K562 (cell line): Measurements from ENCODE around the gene NTN4.

Experiments used
- CHD2 ChIP-seq: IDR thresholded peaks from 2 replicates; pipeline ENCODE4 v1.6.1; 2011; ENCODE audit warnings: low read depth, low read length
- EZH2 ChIP-seq: IDR thresholded peaks from 2 replicates; pipeline ENCODE4 v1.6.1; 2012; ENCODE audit warnings: low read depth, mild to moderate bottlenecking, inconsistent platforms, low read length, borderline replicate concordance
- MYC ChIP-seq, 2 experiments: fragments of 250-450 bp in 1 of 2; sonication (Bioruptor Pico) in 1 of 2; IDR thresholded peaks; 2 replicates each; pipeline versions ENCODE4 v1.5.1 to v1.6.1; 2012 to 2021; ENCODE audit warnings: low read depth in 2 of 2, borderline replicate concordance in 1 of 2, improper control_type of control experiment in 1 of 2, low read length in 1 of 2, mild to moderate bottlenecking in 1 of 2, moderate library complexity in 1 of 2
- POLR2A ChIP-seq: fragments of 450-650 bp; conservative IDR thresholded peaks from 2 replicates; pipeline ENCODE4 v1.6.1; 2016
- ZNF232 ChIP-seq: sonication (generic); formaldehyde crosslinking; IDR thresholded peaks from 2 replicates; pipeline ENCODE4 v1.8.0; 2022; ENCODE audit warnings: mild to moderate bottlenecking, missing genetic modification reagents
- TF ChIP-seq, protein P1 (sequence below): sonication (generic); formaldehyde crosslinking; IDR thresholded peaks from 2 replicates; pipeline ENCODE4 v1.8.0; 2022; ENCODE audit warnings: mild to moderate bottlenecking, missing genetic modification reagents
- TF ChIP-seq, protein P2 (sequence below), 3 experiments: IDR thresholded peaks in 2 of 3; conservative IDR thresholded peaks in 1 of 3; 2 replicates each; pipeline ENCODE4 v1.5.1; 2011 to 2012; ENCODE audit warnings: low read length in 3 of 3, mild to moderate bottlenecking in 3 of 3, control low read depth in 2 of 3, improper control_type of control experiment in 1 of 3, inconsistent platforms in 1 of 3, low read depth in 1 of 3, mixed read lengths in 1 of 3, moderate library complexity in 1 of 3; ENCODE audit not compliant: insufficient read depth in 2 of 3
- TF ChIP-seq, protein P3 (sequence below): fragments of 250-450 bp; sonication (Bioruptor Pico); IDR thresholded peaks from 2 replicates; pipeline ENCODE4 v1.5.0; 2021

DNA sequence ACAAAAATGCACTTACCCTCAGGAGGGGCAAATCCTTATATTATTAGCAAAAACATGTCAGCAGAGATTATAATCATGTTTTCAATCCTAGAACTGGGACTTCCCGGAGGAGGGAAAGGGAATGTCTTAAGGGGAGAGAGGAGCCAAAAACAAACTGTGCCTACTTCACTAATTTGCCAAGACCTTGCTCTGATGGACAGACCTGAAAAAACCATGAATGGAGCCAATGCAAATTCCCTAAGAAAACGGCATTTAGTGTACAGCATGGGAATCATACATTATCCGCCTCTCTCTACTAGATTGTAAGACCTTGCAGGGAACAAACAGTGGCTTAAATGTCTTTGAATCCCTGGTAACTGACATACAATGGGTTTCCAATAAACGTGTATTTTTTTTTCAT is 70.4 kb downstream of the NTN4 start:
- no peak for TF ChIP-seq CHD2
- TF ChIP-seq EZH2: no peak
- TF ChIP-seq POLR2A: no peak
- TF ChIP-seq, protein P1, sequence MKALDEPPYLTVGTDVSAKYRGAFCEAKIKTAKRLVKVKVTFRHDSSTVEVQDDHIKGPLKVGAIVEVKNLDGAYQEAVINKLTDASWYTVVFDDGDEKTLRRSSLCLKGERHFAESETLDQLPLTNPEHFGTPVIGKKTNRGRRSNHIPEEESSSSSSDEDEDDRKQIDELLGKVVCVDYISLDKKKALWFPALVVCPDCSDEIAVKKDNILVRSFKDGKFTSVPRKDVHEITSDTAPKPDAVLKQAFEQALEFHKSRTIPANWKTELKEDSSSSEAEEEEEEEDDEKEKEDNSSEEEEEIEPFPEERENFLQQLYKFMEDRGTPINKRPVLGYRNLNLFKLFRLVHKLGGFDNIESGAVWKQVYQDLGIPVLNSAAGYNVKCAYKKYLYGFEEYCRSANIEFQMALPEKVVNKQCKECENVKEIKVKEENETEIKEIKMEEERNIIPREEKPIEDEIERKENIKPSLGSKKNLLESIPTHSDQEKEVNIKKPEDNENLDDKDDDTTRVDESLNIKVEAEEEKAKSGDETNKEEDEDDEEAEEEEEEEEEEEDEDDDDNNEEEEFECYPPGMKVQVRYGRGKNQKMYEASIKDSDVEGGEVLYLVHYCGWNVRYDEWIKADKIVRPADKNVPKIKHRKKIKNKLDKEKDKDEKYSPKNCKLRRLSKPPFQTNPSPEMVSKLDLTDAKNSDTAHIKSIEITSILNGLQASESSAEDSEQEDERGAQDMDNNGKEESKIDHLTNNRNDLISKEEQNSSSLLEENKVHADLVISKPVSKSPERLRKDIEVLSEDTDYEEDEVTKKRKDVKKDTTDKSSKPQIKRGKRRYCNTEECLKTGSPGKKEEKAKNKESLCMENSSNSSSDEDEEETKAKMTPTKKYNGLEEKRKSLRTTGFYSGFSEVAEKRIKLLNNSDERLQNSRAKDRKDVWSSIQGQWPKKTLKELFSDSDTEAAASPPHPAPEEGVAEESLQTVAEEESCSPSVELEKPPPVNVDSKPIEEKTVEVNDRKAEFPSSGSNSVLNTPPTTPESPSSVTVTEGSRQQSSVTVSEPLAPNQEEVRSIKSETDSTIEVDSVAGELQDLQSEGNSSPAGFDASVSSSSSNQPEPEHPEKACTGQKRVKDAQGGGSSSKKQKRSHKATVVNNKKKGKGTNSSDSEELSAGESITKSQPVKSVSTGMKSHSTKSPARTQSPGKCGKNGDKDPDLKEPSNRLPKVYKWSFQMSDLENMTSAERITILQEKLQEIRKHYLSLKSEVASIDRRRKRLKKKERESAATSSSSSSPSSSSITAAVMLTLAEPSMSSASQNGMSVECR: no peak
- TF ChIP-seq, protein P2, sequence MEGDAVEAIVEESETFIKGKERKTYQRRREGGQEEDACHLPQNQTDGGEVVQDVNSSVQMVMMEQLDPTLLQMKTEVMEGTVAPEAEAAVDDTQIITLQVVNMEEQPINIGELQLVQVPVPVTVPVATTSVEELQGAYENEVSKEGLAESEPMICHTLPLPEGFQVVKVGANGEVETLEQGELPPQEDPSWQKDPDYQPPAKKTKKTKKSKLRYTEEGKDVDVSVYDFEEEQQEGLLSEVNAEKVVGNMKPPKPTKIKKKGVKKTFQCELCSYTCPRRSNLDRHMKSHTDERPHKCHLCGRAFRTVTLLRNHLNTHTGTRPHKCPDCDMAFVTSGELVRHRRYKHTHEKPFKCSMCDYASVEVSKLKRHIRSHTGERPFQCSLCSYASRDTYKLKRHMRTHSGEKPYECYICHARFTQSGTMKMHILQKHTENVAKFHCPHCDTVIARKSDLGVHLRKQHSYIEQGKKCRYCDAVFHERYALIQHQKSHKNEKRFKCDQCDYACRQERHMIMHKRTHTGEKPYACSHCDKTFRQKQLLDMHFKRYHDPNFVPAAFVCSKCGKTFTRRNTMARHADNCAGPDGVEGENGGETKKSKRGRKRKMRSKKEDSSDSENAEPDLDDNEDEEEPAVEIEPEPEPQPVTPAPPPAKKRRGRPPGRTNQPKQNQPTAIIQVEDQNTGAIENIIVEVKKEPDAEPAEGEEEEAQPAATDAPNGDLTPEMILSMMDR (IDR thresholded peaks at IDR 0.05 in 2 of 3, conservative IDR thresholded peaks at IDR 0.05 in 1 of 3; ENCODE audit: insufficient read depth in 2 of 3, low read depth in 1 of 3, low read length in 3 of 3): no peak
- TF ChIP-seq ZNF232 (CRISPR knock-in tag): no peak
- no peak for TF ChIP-seq MYC (IDR thresholded peaks at IDR 0.05; ENCODE audit: low read depth, low read length)
- no peak for TF ChIP-seq MYC (CRISPR knock-in tag; IDR thresholded peaks at IDR 0.05; ENCODE audit: borderline replicate concordance, low read depth)
- TF ChIP-seq, protein P3, sequence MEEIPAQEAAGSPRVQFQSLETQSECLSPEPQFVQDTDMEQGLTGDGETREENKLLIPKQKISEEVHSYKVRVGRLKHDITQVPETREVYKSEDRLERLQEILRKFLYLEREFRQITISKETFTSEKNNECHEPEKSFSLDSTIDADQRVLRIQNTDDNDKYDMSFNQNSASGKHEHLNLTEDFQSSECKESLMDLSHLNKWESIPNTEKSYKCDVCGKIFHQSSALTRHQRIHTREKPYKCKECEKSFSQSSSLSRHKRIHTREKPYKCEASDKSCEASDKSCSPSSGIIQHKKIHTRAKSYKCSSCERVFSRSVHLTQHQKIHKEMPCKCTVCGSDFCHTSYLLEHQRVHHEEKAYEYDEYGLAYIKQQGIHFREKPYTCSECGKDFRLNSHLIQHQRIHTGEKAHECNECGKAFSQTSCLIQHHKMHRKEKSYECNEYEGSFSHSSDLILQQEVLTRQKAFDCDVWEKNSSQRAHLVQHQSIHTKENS (CRISPR knock-in tag): no peak
